Activated CD4-positive, alpha-beta T cell treated with anti-CD3 and anti-CD28 coated beads for 36 hours (primary cell): ENCODE data around the gene MON2. TPM values are rescaled to one million over a fixed set of nuclear protein-coding genes. Genes with fewer than 3 reads are reported as not detected.
"Not testable (repeated sequence)": the region's sequence is repeated elsewhere in the genome, so short reads cannot be mapped to it uniquely, and the experiment has no call there.

ENCODE experiments used
- ATAC-seq: fragments of 200-7000 bp; cut with Tn5 transposase; one replicate; pipeline ENCODE4 v1.10.0; 2021; ENCODE audit warnings: mild to moderate bottlenecking, moderate library complexity
- CTCF ChIA-PET: fragments of 350-600 bp; sonication (Branson Sonifier 250); formaldehyde crosslinking; loops from one replicate; lab custom pipeline; 2021; ENCODE audit warnings: antibody characterized with exemption; lab: Charles Lee
- POLR2A ChIA-PET: fragments of 350-600 bp; sonication (Branson Sonifier 250); formaldehyde crosslinking; loops from one replicate; lab custom pipeline; 2021; ENCODE audit warnings: antibody characterized with exemption, inconsistent platforms; lab: Charles Lee
- DNase-seq: peaks from one replicate; pipeline ENCODE4 v3.0.0-alpha.2; 2020
- H3K27ac Mint-ChIP-seq: one replicate; pipeline ENCODE4 v1.8.0; 2021; ENCODE audit warnings: mixed read lengths
- H3K27me3 Mint-ChIP-seq: one replicate; pipeline ENCODE4 v1.8.0; 2021; ENCODE audit warnings: mixed read lengths
- H3K36me3 Mint-ChIP-seq: one replicate; pipeline ENCODE4 v1.8.0; 2021; ENCODE audit warnings: low read depth, mixed read lengths
- H3K4me1 Mint-ChIP-seq: one replicate; pipeline ENCODE4 v1.8.0; 2021; ENCODE audit warnings: mixed read lengths
- H3K4me3 Mint-ChIP-seq: one replicate; pipeline ENCODE4 v1.8.0; 2021; ENCODE audit warnings: mild to moderate bottlenecking, moderate library complexity, mixed read lengths
- H3K9me3 Mint-ChIP-seq: one replicate; pipeline ENCODE4 v1.8.0; 2021; ENCODE audit warnings: low read depth, mixed read lengths
- intact Hi-C, 2 experiments: fragments of 100-400 bp; cut with DNase I in 1 of 2; cut with micrococcal nuclease in 1 of 2; formaldehyde crosslinking; loops; one replicate each; pipeline versions ENCODE4 v1.14.2 to v1.15.1; 2022 to 2024; cut with DNase I, micrococcal nuclease
- total RNA-seq, 2 experiments: library from RNA; stranded (reverse); gene quantifications; one replicate each; pipeline ENCODE4 v1.2.3, GENCODE V29; 2021

Gene MON2
- total RNA-seq, 2 experiments from 2014 or later, result 26.9 to 31.3 TPM

- no peaks in the 10 kb centered on the region for H3K9me3 Mint-ChIP-seq
- ChIA-PET POLR2A (no interaction called here), CTCF (interaction anchor here (0.8 kb wide), 1 partner anchor 11 kb away, joined by 3 read pairs; no protein-coding TSS in a partner anchor)
- no peaks in the 10 kb centered on the region for H3K27me3 Mint-ChIP-seq
- no peak for ATAC-seq
- peaks cover 22% of the 10 kb centered on the region for H3K4me1 Mint-ChIP-seq
- no peak overlapping the region for H3K27ac Mint-ChIP-seq
- no peak for DNase-seq
- intact Hi-C loops, result no loop called here
- no peak overlapping the region for H3K4me3 Mint-ChIP-seq
- peaks cover 15% of the 10 kb centered on the region for H3K36me3 Mint-ChIP-seq
Observed at GRCh38 chr12:62472472-62472871, 5.8 kb downstream of the MON2 start.

GRCh38 chr12:62481843-62482540 lies 15.4 kb downstream of the MON2 start:
- H3K27ac Mint-ChIP-seq, result no peak overlapping the region
- intact Hi-C loops, result no loop called here
- H3K9me3 Mint-ChIP-seq, result no peaks in the 10 kb centered on the region
- ChIA-PET CTCF (interaction anchor here (0.6 to 1.1 kb wide), 2 partner anchors 16 to 31 kb away, joined by 3 read pairs; no protein-coding TSS in a partner anchor), POLR2A (no interaction called here)
- peaks cover 29% of the 10 kb centered on the region for H3K36me3 Mint-ChIP-seq
- peaks cover 32% of the 10 kb centered on the region for H3K4me1 Mint-ChIP-seq
- no peak for ATAC-seq
- DNase-seq, result no peak
- no peak overlapping the region for H3K4me3 Mint-ChIP-seq
- H3K27me3 Mint-ChIP-seq, result no peaks in the 10 kb centered on the region

- no peak for DNase-seq
- ChIA-PET CTCF (interaction anchor here (0.6 kb wide), 1 partner anchor 30 kb away, joined by 3 read pairs; no protein-coding TSS in a partner anchor), POLR2A (no interaction called here)
- no peak for ATAC-seq
- Mint-ChIP-seq H3K27me3 (no peaks in the 10 kb centered on the region), H3K4me1 (peaks cover 27% of the 10 kb centered on the region), H3K36me3 (peaks cover 22% of the 10 kb centered on the region), H3K27ac (no peak overlapping the region), H3K4me3 (no peak overlapping the region), H3K9me3 (no peaks in the 10 kb centered on the region)
- intact Hi-C loops, result no loop called here
Observed at GRCh38 chr12:62482769-62483168, 16.1 kb downstream of the MON2 start.

GRCh38 chr12:62484233-62484632 lies 17.6 kb downstream of the MON2 start:
- ATAC-seq (peak; percentile 36), DNase-seq (no peak)
- Mint-ChIP-seq H3K27ac (no peak overlapping the region), H3K4me1 (peaks cover 19% of the 10 kb centered on the region), H3K9me3 (no peaks in the 10 kb centered on the region), H3K4me3 (no peak overlapping the region), H3K27me3 (no peaks in the 10 kb centered on the region), H3K36me3 (peaks cover 13% of the 10 kb centered on the region)
- POLR2A ChIA-PET, result no interaction called here
- intact Hi-C loops, result no loop called here
- CTCF ChIA-PET, result no interaction called here

- ATAC-seq (no peak), DNase-seq (no peak)
- ChIA-PET CTCF (interaction anchor here (1.1 to 1.2 kb wide), 2 partner anchors 12 to 293 kb away, joined by 3 to 5 read pairs; no protein-coding TSS in a partner anchor), POLR2A (no interaction called here)
- intact Hi-C loops, result no loop called here
- Mint-ChIP-seq H3K36me3 (peaks cover 51% of the 10 kb centered on the region), H3K9me3 (no peaks in the 10 kb centered on the region), H3K4me1 (no peaks in the 10 kb centered on the region), H3K27ac (no peak overlapping the region), H3K4me3 (no peak overlapping the region), H3K27me3 (no peaks in the 10 kb centered on the region)
Observed at GRCh38 chr12:62505786-62506185, 39.2 kb downstream of the MON2 start.

- Mint-ChIP-seq H3K4me3 (no peak overlapping the region), H3K36me3 (peaks cover 63% of the 10 kb centered on the region), H3K27me3 (no peaks in the 10 kb centered on the region), H3K4me1 (peaks cover 4% of the 10 kb centered on the region), H3K27ac (no peak overlapping the region), H3K9me3 (peaks cover 13% of the 10 kb centered on the region)
- DNase-seq (no peak), ATAC-seq (no peak)
- ChIA-PET CTCF (interaction anchor here (0.6 kb wide), 1 partner anchor 30 kb away, joined by 3 read pairs; no protein-coding TSS in a partner anchor), POLR2A (no interaction called here)
- intact Hi-C loops, result no loop called here
Observed at GRCh38 chr12:62512901-62513300, 46.3 kb downstream of the MON2 start.

- Mint-ChIP-seq H3K36me3 (peaks cover 57% of the 10 kb centered on the region), H3K9me3 (peaks cover 13% of the 10 kb centered on the region)
- H3K27me3 Mint-ChIP-seq, intact Hi-C loops, H3K27ac Mint-ChIP-seq, DNase-seq, H3K4me3 Mint-ChIP-seq, ATAC-seq, H3K4me1 Mint-ChIP-seq, CTCF ChIA-PET: not testable (repeated sequence)
- POLR2A ChIA-PET, result interaction anchor here (0.6 kb wide), 2 partner anchors 18 to 269 kb away, joined by 5 to 7 read pairs; no protein-coding TSS in a partner anchor
Observed at GRCh38 chr12:62514080-62514479, 47.5 kb downstream of the MON2 start.

- peaks cover 7% of the 10 kb centered on the region for H3K9me3 Mint-ChIP-seq
- no peaks in the 10 kb centered on the region for H3K27me3 Mint-ChIP-seq
- DNase-seq (no peak), ATAC-seq (no peak)
- H3K4me1 Mint-ChIP-seq, result peaks cover 9% of the 10 kb centered on the region
- H3K4me3 Mint-ChIP-seq, result no peak overlapping the region
- H3K36me3 Mint-ChIP-seq, result peaks cover 37% of the 10 kb centered on the region
- H3K27ac Mint-ChIP-seq, result no peak overlapping the region
- CTCF ChIA-PET, result interaction anchor here (0.9 kb wide), 1 partner anchor 279 kb away, joined by 3 read pairs; no protein-coding TSS in a partner anchor
- intact Hi-C loops, result no loop called here
- POLR2A ChIA-PET, result no interaction called here
Observed at GRCh38 chr12:62516927-62517326, 50.3 kb downstream of the MON2 start.

GRCh38 chr12:62517887-62518286 lies 51.3 kb downstream of the MON2 start:
- no peaks in the 10 kb centered on the region for H3K27me3 Mint-ChIP-seq
- POLR2A ChIA-PET, result no interaction called here
- H3K9me3 Mint-ChIP-seq, result peaks cover 7% of the 10 kb centered on the region
- CTCF ChIA-PET, result interaction anchor here (0.7 to 1.0 kb wide), 5 partner anchors 11 to 278 kb away, joined by 3 read pairs; no protein-coding TSS in a partner anchor
- no peak for DNase-seq
- no peak for ATAC-seq
- H3K36me3 Mint-ChIP-seq, result peaks cover 28% of the 10 kb centered on the region
- peaks cover 18% of the 10 kb centered on the region for H3K4me1 Mint-ChIP-seq
- H3K27ac Mint-ChIP-seq, result no peak overlapping the region
- H3K4me3 Mint-ChIP-seq, result no peak overlapping the region
- intact Hi-C loops, result no loop called here

GRCh38 chr12:62519043-62519442 lies 52.4 kb downstream of the MON2 start:
- intact Hi-C loops, result no loop called here
- peaks cover 24% of the 10 kb centered on the region for H3K36me3 Mint-ChIP-seq
- H3K4me3 Mint-ChIP-seq, result no peak overlapping the region
- H3K4me1 Mint-ChIP-seq, result peaks cover 27% of the 10 kb centered on the region
- ATAC-seq, result no peak
- CTCF ChIA-PET, result interaction anchor here (0.7 to 0.8 kb wide), 3 partner anchors 101 to 506 kb away, joined by 3 to 4 read pairs (median 3); no protein-coding TSS in a partner anchor
- no peaks in the 10 kb centered on the region for H3K27me3 Mint-ChIP-seq
- POLR2A ChIA-PET, result no interaction called here
- peaks cover 5% of the 10 kb centered on the region for H3K9me3 Mint-ChIP-seq
- no peak for DNase-seq
- H3K27ac Mint-ChIP-seq, result no peak overlapping the region

GRCh38 chr12:62520361-62520760 lies 53.7 kb downstream of the MON2 start:
- POLR2A ChIA-PET, result no interaction called here
- Mint-ChIP-seq H3K4me1 (peaks cover 39% of the 10 kb centered on the region), H3K36me3 (peaks cover 17% of the 10 kb centered on the region), H3K27ac (no peak overlapping the region), H3K9me3 (no peaks in the 10 kb centered on the region), H3K27me3 (no peaks in the 10 kb centered on the region), H3K4me3 (no peak overlapping the region)
- intact Hi-C loops, result loop anchor here in 1 of 2 experiments (10.0 kb wide), 1 partner anchor 256 kb away; the partner anchor contains the start of gene USP15
- CTCF ChIA-PET, result interaction anchor here (0.7 to 0.9 kb wide), 2 partner anchors 82 to 329 kb away, joined by 3 read pairs; no protein-coding TSS in a partner anchor
- ATAC-seq (no peak), DNase-seq (no peak)
